ENCODE measurements around the gene ELK4. TPM values are rescaled to one million over a fixed set of nuclear protein-coding genes. Genes with fewer than 3 reads are reported as not detected.

Gene ELK4
- total and polyA plus RNA-seq, 2 of the 13 experiments (the other 11 are each of a cell fraction or from before 2014, with no cell fraction given) = 8.3 to 13.1 TPM

DNA sequence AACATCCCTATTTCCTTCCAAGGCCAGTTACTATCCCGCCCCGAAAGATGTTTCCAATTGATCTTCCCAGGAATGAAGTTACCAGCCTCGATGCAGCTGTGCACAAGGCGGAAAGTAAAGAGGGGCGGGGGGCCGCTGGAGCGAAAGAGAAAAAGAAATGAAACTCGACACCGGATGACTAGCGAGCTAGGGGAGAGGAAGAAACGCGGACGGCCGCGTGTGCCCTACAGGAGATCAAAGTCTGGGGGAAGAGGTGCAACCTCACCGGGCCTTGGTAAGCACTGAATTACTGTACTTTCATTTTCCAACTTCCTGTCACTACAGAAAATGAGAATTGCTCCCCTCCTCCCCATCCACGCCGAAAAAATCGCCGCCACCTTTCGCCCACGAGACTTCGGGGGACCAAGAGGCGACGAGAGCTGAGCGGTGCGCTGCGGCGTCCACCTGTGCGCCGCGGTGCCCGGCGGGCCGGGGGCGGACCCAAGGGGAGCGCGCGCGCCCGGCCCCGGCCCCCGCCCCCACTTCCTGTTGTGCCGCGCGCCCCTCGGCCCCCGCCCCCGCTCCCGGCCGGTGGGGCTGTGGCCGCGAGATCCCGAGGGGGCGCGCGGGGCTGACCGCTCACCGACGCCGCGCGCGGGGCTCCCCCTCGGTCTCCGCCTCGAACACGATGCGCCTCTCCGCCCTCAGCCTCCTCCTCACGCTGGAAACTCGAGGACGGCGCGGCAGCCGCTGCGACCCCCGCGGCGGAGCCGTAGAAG lies 622 bp downstream of the ELK4 start (continued):
- TF ChIP-seq BHLHE40 (IDR thresholded peaks at IDR 0.05; ENCODE audit: low read length) (peak; percentile 67), SAP130 (CRISPR knock-in tag; IDR thresholded peaks at IDR 0.05; ENCODE audit: low read depth) (peak; percentile 85), ZFP37 (CRISPR knock-in tag; IDR thresholded peaks at IDR 0.05; ENCODE audit: borderline replicate concordance) (0 out of 2 replicates have a peak, but pooled peaks have one; percentile 36), MED13 (CRISPR knock-in tag; IDR thresholded peaks at IDR 0.05) (no peak), POLR2AphosphoS2 (IDR thresholded peaks at IDR 0.05; ENCODE audit: low read depth, low read length) (no peak), TOPORS (CRISPR knock-in tag; IDR thresholded peaks at IDR 0.05) (no peak), CAMTA2 (CRISPR knock-in tag; IDR thresholded peaks at IDR 0.05; ENCODE audit: borderline replicate concordance) (no peak), SRY (CRISPR knock-in tag; IDR thresholded peaks at IDR 0.05) (no peak), ZNF746 (CRISPR knock-in tag; IDR thresholded peaks at IDR 0.05) (no peak), ZNF24 (IDR thresholded peaks at IDR 0.05) (no peak), MLLT10 (CRISPR knock-in tag; IDR thresholded peaks at IDR 0.05) (no peak), ZFP36L2 (CRISPR knock-in tag; IDR thresholded peaks at IDR 0.05) (no peak)
- TF ChIP-seq, protein P1, sequence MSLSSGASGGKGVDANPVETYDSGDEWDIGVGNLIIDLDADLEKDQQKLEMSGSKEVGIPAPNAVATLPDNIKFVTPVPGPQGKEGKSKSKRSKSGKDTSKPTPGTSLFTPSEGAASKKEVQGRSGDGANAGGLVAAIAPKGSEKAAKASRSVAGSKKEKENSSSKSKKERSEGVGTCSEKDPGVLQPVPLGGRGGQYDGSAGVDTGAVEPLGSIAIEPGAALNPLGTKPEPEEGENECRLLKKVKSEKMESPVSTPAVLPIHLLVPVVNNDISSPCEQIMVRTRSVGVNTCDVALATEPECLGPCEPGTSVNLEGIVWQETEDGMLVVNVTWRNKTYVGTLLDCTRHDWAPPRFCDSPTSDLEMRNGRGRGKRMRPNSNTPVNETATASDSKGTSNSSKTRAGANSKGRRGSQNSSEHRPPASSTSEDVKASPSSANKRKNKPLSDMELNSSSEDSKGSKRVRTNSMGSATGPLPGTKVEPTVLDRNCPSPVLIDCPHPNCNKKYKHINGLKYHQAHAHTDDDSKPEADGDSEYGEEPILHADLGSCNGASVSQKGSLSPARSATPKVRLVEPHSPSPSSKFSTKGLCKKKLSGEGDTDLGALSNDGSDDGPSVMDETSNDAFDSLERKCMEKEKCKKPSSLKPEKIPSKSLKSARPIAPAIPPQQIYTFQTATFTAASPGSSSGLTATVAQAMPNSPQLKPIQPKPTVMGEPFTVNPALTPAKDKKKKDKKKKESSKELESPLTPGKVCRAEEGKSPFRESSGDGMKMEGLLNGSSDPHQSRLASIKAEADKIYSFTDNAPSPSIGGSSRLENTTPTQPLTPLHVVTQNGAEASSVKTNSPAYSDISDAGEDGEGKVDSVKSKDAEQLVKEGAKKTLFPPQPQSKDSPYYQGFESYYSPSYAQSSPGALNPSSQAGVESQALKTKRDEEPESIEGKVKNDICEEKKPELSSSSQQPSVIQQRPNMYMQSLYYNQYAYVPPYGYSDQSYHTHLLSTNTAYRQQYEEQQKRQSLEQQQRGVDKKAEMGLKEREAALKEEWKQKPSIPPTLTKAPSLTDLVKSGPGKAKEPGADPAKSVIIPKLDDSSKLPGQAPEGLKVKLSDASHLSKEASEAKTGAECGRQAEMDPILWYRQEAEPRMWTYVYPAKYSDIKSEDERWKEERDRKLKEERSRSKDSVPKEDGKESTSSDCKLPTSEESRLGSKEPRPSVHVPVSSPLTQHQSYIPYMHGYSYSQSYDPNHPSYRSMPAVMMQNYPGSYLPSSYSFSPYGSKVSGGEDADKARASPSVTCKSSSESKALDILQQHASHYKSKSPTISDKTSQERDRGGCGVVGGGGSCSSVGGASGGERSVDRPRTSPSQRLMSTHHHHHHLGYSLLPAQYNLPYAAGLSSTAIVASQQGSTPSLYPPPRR (CRISPR knock-in tag; IDR thresholded peaks at IDR 0.05; ENCODE audit: borderline replicate concordance) = no peak; the same call in 1 of the 2 replicates
- TF ChIP-seq, protein P2, sequence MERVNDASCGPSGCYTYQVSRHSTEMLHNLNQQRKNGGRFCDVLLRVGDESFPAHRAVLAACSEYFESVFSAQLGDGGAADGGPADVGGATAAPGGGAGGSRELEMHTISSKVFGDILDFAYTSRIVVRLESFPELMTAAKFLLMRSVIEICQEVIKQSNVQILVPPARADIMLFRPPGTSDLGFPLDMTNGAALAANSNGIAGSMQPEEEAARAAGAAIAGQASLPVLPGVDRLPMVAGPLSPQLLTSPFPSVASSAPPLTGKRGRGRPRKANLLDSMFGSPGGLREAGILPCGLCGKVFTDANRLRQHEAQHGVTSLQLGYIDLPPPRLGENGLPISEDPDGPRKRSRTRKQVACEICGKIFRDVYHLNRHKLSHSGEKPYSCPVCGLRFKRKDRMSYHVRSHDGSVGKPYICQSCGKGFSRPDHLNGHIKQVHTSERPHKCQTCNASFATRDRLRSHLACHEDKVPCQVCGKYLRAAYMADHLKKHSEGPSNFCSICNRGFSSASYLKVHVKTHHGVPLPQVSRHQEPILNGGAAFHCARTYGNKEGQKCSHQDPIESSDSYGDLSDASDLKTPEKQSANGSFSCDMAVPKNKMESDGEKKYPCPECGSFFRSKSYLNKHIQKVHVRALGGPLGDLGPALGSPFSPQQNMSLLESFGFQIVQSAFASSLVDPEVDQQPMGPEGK (CRISPR knock-in tag; IDR thresholded peaks at IDR 0.05) = peak; percentile 61; the same call in 1 of the 2 replicates
- TF ChIP-seq, protein P3, sequence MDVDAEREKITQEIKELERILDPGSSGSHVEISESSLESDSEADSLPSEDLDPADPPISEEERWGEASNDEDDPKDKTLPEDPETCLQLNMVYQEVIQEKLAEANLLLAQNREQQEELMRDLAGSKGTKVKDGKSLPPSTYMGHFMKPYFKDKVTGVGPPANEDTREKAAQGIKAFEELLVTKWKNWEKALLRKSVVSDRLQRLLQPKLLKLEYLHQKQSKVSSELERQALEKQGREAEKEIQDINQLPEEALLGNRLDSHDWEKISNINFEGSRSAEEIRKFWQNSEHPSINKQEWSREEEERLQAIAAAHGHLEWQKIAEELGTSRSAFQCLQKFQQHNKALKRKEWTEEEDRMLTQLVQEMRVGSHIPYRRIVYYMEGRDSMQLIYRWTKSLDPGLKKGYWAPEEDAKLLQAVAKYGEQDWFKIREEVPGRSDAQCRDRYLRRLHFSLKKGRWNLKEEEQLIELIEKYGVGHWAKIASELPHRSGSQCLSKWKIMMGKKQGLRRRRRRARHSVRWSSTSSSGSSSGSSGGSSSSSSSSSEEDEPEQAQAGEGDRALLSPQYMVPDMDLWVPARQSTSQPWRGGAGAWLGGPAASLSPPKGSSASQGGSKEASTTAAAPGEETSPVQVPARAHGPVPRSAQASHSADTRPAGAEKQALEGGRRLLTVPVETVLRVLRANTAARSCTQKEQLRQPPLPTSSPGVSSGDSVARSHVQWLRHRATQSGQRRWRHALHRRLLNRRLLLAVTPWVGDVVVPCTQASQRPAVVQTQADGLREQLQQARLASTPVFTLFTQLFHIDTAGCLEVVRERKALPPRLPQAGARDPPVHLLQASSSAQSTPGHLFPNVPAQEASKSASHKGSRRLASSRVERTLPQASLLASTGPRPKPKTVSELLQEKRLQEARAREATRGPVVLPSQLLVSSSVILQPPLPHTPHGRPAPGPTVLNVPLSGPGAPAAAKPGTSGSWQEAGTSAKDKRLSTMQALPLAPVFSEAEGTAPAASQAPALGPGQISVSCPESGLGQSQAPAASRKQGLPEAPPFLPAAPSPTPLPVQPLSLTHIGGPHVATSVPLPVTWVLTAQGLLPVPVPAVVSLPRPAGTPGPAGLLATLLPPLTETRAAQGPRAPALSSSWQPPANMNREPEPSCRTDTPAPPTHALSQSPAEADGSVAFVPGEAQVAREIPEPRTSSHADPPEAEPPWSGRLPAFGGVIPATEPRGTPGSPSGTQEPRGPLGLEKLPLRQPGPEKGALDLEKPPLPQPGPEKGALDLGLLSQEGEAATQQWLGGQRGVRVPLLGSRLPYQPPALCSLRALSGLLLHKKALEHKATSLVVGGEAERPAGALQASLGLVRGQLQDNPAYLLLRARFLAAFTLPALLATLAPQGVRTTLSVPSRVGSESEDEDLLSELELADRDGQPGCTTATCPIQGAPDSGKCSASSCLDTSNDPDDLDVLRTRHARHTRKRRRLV (CRISPR knock-in tag; IDR thresholded peaks at IDR 0.05) = no peak
- TF ChIP-seq, protein P4, sequence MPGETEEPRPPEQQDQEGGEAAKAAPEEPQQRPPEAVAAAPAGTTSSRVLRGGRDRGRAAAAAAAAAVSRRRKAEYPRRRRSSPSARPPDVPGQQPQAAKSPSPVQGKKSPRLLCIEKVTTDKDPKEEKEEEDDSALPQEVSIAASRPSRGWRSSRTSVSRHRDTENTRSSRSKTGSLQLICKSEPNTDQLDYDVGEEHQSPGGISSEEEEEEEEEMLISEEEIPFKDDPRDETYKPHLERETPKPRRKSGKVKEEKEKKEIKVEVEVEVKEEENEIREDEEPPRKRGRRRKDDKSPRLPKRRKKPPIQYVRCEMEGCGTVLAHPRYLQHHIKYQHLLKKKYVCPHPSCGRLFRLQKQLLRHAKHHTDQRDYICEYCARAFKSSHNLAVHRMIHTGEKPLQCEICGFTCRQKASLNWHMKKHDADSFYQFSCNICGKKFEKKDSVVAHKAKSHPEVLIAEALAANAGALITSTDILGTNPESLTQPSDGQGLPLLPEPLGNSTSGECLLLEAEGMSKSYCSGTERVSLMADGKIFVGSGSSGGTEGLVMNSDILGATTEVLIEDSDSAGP (CRISPR knock-in tag; IDR thresholded peaks at IDR 0.05; ENCODE audit: borderline replicate concordance) = no peak
